UCSD-AML1 (cell line): ENCODE results near the gene ARG2.

Source experiments
- DNase-seq: peaks from one replicate; lab custom pipeline; 2025; ENCODE audit not compliant: unreplicated experiment; lab: John Stamatoyannopoulos, UW

The ARG2 gene

DNA sequence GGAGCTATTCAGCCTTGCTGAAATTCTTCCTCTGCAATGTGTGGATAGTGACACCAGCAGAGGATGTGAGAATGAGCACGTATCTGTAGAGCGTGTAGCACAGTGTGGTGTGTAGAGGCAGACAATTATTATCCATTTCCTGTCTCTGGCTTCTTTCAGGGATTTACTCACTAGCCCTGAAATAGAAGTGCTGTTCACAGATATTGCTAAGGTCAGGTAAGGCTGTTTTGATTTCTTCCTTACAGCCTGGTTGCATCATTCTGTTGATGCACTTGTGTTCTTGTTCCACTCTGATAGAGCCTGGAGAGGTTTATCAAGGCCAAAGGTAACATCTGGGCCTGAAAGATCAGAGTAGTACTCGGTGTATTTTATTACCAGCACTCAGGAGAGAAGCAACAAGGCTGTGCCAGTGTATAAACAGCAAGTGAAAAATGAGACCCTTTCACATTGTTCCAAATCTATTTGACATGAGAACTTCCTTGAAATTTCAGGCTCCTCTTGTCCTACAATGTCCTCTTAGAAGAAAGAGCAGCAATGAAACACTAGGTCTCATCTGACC lies 16.7 kb downstream of the ARG2 start:
- no peak for DNase-seq

DNA sequence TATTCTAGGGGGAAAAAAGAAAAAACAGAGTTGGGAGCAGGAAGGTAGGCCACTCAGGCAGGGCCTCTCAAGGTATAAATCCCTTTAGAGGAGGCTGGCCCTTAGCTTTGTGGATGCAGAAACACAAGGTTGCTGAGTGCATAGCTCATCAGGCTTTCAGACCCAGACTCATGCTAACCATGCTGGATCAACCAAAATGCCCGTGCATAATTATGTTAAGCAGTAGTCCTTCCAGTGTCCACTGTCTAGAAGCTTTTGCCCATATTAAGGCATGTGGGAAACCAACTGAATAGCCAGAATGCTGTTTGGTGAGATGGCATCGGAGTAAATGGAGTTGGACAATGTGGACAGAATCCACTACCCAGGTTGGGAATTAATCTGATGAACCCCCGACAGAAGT lies 18.9 kb downstream of the ARG2 start:
- no peak for DNase-seq

DNA sequence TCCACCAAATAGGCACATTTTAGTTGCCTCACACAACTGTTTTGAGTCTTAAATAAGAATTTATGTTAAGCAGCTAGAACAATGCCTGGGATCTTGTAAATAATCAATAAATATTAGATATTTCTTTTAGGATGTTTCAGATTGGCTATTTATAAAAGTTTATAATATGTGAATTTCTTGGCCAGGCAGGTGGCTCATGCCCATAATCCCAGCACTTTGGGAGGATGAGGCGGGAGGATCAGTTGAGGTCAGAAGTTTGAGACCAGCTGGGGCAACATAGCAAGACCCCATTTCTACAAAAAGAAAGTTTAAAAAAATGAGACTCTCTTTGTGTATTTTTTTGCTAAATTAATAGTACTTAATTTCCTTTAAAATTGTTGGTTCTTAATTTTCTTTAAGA lies 21.8 kb downstream of the ARG2 start:
- no peak for DNase-seq

DNA sequence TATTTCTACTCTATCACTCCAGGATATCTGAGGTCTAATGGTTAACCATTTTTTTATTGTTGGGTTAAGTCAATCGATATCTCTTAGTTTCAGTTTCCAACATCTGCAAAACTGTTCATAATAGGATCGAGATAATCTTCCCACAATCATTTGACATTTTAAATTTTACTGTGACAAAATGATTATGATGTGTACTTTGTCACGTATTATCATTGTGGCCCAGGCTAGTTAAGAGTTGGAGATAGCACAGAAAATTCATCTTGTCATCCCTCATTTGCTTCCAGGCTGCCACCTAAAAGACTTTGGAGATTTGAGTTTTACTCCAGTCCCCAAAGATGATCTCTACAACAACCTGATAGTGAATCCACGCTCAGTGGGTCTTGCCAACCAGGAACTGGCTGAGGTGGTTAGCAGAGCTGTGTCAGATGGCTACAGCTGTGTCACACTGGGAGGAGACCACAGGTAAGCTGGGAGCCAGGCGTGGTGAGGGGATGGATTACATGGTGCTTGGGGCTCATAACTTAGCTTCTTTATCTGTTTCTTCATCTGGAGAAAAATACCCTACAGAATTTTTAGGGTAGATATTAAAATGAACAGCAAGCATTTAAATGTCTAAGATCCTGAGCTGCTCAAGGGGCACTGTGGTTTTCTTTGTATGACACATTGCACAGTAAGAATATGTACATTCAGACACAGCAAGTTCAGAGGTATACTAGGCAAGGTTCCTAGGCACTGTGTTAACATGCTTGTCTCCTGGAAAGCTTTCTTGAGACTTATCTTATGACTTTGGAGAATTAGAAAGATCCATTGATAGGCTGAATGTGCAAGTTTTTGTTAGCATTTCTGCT lies 22.4 kb downstream of the ARG2 start:
- DNase-seq: no peak

DNA sequence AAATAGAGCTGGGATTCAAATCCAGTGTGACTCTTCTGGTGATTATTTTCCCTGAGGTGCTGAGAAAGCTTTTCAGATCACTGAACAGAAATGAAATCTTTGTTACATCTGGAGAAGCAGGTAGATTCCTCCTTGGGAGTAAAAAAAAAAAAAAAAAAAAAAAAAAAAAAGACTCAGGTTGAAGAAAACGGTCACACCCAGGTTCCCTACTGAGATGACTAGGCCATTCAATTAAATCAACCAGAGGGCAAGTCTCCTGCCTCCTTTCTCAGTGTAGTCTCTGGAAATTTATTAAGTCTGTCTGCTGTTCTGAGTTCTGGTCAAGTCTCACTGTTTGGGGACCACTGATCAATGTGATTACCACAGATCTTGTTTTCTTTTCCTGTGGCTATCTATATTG lies 24.0 kb downstream of the ARG2 start:
- no peak for DNase-seq

DNA sequence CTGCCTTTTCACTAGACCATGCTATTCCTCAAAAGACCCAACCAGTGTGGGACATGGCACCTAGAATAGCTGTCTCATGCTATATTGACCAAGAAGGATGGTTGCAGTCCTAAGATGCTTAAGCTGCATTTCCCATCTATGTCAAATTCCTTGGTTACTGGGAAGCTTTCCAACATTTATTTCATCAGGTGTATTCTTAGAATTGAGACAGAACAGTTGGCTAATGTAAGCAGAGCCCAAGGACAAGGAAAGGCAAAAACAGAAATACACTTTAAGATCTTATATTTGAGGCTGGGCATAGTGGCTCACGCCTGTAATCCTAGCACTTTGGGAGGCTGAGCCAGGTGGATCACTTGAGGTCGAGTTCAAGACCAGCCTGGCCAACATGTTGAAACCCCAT lies 24.7 kb downstream of the ARG2 start:
- no peak for DNase-seq

DNA sequence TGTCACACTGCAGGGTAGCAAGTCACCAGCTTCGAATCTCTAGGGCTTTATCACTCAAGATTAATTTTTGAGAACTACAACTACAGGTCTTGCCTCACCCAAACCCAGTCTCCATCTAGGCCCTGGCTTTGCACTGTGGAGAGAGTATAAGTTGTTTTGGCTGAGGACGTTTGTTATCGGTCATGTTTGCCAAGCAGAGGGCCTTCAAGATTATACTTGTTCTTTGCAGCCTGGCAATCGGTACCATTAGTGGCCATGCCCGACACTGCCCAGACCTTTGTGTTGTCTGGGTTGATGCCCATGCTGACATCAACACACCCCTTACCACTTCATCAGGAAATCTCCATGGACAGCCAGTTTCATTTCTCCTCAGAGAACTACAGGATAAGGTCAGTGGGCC lies 25.7 kb downstream of the ARG2 start:
- no peak for DNase-seq

DNA sequence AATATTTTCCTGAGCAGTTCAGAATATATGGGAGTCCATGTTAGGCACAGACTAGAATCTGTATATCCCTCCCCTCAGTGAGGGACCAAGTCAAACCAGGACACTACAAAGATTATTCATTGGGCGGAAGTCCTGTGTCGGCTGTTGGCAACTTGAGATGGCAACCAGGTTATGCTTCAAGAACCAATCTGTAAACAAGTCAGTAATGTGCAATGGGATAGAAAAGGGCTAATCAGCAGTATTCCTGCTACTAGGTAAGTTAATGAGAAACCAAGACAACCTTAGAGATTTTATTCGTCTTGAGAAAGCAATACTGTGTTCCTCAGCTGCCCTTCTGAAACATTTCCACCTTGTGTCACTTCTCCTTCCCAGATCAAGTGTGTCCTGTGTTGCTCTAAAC lies 26.4 kb downstream of the ARG2 start:
- no peak for DNase-seq

DNA sequence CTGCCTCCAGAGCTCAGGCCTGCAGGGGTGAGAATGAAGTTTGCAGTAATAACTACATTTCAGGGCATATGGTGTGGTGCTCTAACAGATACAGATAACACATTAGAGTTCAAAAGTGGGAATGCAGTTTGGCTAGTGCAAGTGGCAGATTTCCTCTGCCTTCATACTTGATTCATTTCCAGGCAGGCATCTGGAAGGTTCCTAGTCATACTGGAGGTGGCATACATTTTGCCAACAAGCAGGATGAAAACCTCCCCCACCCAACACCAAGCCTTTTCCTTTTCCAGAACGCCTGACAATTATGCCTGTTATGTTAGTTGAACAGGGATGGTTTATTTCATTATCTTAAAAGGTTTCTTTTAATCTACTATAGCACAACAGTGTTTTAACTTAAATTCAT lies 30.4 kb downstream of the ARG2 start:
- DNase-seq: no peak

DNA sequence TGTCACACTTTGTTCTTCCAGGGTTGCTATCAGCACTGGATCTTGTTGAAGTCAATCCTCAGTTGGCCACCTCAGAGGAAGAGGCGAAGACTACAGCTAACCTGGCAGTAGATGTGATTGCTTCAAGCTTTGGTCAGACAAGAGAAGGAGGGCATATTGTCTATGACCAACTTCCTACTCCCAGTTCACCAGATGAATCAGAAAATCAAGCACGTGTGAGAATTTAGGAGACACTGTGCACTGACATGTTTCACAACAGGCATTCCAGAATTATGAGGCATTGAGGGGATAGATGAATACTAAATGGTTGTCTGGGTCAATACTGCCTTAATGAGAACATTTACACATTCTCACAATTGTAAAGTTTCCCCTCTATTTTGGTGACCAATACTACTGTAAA lies 31.0 kb downstream of the ARG2 start:
- DNase-seq: no peak

DNA sequence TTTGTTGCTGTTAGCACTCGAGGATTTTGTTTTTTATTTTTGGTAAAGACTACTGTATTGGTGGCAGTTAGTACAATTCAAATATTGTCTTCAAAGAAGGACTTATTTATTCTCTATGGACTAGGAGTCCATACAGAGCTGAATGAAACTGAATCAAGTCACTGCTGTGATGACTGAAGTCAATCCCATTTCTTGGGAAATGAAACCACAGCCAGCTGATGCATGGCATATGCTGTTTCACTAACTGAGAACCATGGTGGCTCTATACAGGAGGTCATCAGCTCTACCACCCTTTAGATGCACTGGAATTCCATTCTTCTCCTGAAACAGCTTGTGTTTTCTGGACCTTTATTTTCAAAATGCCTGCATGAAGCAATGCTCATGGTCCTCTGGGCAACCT lies 32.5 kb downstream of the ARG2 start:
- DNase-seq: no peak

DNA sequence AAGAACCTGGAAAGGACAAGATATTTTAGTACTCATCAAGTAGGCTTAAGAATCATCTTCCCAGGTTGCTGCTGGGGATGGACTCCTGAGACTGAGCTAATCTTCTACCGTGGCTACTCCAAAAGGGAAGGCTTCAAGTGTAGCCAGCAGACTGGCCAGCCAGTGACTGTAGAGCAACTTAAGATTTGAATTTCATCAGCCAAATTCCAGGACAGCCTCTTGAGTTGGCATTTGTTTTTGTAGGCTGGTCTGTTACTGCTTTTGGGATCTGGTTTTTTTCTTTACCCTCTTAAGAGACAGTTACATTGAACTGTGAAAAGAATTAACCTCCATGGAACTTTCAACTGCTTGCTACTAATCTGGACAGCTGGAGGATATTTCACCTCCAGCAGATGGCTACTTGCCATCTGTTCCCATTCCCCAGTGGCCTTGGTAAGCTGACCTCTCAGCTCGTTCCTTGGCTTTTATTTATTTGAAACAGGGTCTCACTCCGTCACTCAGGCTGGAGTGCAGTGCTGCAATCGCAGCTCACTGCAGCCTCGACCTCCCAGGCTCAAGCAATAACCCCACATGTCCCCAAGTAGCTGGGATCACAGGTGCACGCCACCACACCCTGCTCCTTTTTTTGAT lies 34.0 kb downstream of the ARG2 start:
- no peak for DNase-seq

DNA sequence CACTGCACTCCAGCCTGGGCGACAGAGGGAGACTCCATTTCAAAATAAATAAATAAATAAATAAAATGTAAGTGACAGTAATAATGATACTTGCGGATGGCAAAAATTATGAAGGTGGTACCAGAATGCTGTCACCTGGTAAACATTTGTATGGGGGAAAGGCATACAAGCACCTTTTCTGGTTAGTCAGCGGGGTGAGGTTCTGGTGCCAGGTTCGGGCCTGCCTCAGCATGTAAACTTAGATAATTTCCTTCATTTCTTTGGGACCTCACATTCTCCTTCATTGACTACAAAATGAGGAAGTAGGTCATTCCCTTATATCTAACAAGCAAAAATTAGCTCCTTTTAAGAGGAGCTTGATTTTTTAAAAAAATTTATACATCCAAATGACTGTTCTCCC lies 43.9 kb downstream of the ARG2 start:
- DNase-seq: no peak

DNA sequence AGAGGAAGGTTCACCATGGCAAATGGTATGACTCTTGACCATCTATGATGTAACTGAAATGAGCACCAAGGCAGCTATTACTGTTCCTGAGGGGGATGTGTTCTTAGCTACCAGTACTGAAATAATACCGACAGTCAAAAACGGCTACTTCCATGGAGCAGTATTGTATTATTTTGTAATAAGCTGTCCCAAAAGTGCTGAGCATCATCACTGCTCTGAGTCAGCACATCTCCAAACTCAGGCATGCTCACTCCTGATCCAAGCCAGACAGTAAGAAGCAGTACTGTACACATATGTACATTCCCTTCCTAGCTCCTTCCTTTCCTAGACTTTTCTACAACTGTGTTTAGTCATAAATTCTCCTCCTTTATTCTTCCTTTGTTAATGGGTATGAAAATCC lies 46.1 kb downstream of the ARG2 start:
- no peak for DNase-seq

DNA sequence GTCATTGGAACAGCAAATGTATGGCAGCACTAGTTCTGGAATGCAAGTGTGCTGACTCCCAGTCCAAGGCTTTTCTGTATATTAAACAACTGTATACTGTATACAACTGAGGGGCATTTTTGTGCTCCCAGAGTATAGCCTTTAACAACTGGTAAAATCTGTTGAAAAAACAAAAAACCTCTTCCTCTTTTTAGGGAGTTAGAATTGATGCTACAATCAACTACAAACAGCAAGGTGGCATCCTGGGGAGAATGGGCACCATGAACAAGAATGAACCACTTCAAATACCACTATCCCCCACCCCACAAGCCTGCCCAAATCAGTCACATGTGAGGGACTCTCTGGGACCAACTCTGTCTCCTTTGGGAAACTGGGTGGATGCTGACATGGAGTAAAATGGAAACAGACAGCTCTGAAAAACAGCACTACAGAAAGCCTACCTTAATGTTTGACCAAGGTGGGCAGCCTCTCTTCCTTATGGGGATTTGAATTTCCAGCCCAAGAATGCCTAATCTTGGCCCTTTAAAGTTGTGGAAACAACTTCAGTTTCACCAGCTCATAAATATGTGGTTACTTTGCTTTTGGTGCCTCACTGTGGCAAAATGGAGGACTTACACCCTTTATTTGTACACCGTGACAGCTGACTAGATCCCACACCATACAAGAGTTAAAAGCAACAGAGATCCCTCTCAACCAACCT lies 47.2 kb downstream of the ARG2 start:
- DNase-seq: no peak

DNA sequence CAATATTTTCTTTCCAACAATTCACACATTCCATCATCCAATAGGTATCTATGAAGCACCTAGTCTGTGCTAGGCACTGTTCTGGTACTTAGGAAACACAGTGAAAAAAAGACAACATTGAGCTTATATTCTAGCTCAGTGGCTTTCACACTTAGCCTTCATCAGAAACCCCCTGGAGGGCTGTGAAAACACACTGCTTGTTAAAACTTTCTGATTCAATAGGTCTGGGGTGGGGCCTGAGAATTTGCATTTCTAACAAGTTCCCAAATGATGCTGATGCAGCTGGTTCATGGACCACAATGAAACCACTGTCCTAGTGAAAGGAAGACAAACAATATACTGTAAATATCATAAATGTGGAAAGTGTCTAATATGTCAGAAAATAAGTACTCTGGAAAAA lies 48.8 kb downstream of the ARG2 start:
- DNase-seq: no peak

DNA sequence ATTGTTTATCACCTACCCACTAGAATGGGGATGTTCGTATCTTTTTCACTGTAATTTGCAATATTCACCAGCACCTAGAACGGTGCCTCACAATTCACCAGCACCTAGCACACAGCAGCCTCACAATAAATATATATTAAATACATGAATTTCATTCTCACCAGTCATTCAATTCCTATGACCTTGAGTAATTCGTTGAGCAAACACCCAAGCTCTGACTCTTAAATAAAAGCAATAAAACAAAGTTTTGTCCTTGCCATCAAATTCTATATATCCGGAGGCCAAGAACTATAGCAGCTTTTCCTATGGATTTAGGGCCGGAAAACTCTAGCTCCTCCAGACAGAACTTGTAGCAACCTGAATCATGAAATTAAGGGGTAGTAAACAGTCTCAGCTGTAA lies 53.7 kb downstream of the ARG2 start:
- no peak for DNase-seq

DNA sequence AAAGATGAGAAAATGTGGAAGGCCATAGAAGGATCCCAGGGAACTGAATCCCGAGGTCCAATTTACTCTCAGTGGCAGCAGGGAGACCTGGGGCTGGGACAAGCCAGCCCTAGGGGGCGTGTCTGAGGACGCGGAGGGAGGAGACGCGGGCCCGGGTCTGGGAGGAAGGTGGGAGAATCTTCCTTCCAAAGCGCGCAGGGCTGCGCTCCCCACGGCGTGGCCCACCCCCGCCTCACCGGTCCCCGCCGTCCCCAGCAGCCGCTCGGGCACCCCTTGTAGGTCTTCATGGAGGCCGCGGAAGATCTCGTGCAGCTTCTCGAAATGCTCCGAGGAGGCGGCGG lies 54.4 kb downstream of the ARG2 start:
- peak; percentile 70 for DNase-seq

DNA sequence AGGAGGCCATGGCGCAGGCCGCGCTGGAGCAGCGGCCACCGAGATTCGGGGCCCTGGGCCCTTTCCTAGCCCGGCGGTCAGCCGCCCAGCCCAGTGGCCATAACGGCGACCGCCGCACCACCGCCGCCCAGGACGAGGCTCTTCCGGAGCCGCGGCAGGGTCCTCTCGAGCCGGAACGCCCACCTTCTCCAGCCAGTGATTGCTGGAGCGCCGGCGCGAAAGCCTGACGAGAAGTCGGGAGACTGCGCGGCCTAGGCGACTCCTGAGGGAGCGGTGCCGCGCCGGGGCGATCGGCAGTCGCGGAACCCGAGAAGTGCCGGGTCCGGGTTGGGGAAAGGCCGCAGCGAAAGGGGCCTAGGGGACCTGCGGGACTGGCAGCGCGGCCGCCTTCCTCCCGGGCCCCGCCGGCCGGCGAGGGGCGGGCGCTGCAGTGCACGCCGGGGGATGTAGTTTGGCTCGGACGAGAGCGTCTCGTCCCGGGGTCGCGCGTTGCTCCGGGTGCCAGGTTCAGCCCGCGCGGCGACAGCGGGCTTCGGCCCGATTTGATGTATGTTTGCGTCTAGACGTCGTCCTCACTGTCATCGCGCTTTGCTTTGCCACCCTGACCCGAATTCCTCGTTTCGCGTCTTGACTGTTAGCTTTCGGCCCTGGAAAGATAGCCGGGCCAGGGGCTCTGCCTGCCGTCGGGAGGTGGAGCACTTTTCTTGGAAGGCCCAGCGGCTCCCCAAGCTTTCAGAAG lies 54.9 kb downstream of the ARG2 start, which contains the start of gene VTI1B:
Gene VTI1B (minus strand): TSS at position 153 of the 739 bp plus-strand sequence. CDS start 143 bp downstream, at position 10.
- peak; percentile 87 for DNase-seq

DNA sequence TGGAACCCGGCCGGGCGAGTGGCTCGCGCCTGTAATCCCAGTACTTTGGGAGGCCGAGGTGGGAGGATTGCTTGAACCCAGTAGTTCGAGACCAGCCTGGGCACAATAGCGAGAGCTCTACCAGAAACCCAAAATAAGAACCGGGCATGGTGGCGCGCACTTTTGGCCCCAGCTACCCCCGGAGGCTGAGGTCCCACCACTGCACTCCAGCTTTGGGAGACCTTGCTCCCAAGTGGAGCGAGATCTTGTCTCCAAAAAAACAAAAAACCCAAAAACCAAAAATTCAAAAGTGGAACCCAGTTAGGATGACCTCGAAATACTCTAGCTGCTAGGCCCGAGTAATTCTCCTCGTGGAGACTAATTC lies 55.5 kb downstream of the ARG2 start:
- DNase-seq: no peak

DNA sequence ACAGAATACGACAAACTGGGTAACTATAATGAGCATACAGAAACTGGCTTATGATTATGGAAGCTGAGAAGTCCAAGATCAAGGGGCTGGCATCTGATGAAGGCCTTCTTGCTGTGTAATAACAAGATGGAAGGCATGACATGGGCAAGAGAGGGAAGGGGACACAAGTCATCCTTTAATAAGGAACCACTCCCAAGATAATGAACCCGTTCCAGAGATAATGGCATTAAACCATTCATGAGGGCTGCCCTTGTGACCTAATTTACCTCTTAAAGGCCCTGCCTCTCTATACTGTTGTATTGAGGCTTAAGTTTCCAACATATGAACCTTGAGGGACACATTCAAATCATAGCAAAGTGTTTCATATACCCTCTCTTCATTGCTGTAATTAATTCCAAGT lies 59.3 kb downstream of the ARG2 start:
- no peak for DNase-seq
